ENCODE data around the gene RIC1.
"Not testable (repeated sequence)": the region's sequence is repeated elsewhere in the genome, so short reads cannot be mapped to it uniquely, and the experiment has no call there.

RIC1 gene

DNA sequence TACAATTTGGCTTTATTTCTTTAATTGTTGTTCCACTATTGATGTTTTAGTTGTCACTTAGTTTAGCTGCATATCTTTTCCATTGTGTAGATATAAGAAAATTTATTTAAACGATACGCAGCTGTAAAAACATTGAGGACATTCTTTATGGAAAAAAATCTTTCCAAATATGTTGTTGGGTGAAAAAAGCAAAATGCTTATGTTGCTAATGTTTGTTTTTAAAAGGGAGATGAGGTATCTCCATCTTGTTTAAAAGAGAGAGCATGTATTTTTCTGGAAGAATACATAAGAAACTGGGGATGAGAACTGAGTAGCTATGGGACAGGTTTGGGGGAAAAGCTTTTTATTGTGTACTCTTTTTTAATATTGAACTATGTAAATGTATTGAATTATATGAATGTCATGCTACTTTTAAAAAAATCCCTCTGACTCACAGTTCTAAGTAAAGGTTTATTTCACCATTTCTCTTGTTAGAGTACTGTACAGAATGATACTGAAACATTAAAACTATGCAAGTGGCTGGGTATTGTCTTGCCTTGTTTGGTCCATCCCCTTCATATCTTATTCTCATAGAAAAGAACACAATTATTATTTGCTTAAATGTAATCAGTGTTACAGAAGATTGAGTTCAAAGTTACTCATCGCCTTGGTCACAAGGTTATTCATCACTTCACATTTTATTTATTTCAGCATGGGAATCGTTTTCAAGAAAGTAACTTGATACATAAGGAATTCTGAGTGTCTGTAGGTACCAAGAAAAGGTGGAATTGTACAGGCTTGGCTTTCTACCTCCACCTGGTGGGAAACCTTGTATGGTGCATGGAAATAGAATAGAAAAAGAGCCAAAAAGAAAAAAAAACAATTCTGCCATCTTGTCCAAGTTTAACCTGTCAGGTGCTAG, 85.8 kb downstream of the RIC1 start:
- TF ChIP-seq ZNF274 (IDR thresholded peaks at IDR 0.05; ENCODE audit: low read depth, low read length) = no peak
- no peak overlapping the region for H3K4me3 ChIP-seq (ENCODE audit: low read length)

DNA sequence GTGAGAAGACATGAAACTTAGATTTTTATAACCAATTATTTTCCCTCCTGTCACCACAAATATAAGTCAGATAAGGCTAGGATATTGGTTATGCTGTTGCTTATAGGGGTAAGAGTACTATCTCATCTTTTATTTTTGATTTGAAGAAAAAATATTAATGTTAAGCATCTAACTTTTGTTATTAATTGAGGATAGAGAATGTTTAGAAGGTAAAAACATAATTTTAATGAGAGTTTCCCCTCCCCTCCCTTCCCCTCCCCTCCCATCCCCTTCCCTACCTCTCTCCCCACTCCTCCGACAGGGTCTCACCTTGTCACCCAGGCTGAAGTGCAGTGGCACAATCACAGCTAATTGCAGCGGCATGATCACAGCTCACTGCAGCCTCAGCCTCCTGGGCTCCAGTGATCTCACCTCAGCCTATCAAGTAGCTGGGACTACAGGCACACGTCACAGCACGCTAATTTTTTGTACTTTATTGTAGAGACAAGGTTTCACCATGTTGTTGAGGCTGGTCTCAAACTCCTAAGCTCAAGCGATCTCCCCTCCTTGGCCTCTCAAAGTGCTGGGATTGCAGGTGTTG, 86.7 kb downstream of the RIC1 start:
- no peak overlapping the region for H3K4me3 ChIP-seq (ENCODE audit: low read length)
- TF ChIP-seq ZNF274 (IDR thresholded peaks at IDR 0.05; ENCODE audit: low read depth, low read length) = no peak

DNA sequence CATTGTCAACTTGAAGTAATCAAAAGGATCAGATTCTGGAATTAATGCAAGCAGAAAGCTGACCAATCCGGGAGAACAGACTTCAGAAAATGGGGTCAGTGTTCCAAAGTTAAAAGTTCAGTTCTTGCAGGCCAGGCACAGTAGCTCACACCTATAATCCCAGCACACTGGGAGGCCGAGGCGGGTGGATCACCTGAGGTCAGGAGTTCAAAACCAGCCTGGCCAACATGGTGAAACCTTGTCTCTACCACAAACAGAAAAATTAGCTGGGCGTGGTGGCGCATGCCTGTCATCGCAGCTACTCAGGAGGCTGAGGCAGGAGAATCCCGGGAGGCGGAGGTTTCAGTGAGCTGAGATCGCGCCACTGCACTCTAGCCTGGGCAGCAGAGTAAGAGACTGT, 88.5 kb downstream of the RIC1 start:
- H3K4me3 ChIP-seq (ENCODE audit: low read length) = not testable (repeated sequence)

DNA sequence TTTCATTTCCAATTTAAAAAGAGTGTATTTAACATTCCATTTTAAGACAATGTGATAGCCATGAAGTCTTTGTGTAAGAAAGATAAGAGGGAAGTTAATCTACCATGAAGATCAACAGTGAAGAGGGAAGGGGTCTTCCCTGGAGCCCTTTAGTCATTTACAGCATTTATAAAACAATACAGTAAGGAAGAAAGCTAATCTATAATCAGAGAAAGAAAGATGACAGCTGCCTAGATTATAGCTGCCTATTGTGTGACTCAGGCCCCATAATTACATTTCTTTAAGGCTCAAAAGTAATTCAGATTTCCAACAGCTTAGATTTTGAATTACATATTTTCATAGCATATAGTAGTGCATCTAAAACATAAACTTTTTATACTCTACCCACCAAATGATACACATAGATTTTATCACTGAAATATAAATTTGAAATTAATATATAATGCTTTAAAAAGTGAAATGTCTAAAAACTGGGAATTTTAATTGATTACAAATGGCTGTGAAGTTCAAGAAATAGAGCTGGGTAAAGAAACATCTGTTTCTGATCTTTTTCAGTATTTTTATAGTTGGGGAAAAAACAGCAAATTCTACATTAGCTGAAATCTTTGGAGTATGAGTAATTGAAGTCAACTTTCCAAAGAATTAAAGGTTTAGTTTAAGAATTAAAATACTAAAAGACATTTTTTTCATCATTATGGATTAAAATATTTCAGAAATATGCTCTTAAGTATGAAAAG, 89.6 kb downstream of the RIC1 start:
- TF ChIP-seq ZNF274 (IDR thresholded peaks at IDR 0.05; ENCODE audit: low read depth, low read length) = no peak
- H3K4me3 ChIP-seq (ENCODE audit: low read length) = no peak overlapping the region

DNA sequence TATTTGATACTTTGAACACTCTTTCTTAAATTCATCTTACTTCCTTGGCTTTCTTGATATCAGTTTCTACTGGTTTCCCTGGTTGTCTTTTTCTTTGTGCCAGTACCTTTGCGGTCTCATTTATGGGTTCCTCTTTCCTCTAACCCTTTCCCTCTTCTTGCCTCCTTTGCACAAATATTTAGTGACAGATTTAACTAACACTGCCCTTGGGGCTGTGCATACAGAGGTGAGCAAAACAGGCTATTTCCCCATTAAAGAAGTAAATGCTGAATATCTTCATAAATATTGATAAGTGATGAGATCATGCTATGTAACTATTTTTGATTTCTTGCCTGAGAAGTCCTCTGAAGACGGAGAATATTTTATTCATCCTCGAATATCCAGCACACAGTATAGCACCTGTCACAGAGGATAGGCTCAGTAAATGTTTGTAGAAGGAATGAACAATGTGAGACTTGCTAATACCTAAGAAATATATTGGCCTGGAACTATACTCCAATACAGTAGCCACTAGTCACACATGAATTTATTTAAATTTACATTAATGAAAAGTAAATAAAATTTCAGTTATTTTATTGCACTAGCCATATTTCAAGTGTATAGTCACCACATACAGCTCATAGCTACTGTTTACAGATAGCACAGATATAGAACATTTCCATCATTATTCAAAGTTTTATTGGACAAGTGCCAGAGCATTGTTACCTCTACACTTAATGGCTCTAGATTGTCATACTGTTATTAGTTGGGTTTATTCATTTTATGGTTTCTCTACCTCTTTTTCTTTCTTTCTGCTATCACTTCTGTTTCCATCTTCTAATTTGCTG, 90.4 kb downstream of the RIC1 start:
- no peak overlapping the region for H3K4me3 ChIP-seq (ENCODE audit: low read length)
- TF ChIP-seq ZNF274 (IDR thresholded peaks at IDR 0.05; ENCODE audit: low read depth, low read length) = no peak

DNA sequence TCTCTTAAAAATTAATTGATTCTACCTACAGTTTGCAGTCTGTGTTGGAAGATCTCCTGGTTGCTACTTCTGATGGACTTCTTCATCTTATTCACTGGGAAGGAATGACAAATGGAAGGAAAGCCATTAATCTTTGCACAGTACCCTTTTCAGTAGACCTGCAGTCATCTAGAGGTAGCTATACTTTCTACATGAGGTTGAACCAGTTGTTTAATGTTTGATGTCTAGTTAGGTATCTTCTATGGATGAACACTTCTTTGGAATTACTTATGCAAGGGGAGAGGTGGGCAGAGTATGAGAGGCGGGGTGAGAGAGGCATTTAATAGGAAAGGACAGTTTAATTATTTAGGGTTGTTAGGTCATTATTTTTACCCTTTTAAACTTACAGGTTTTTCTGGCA, 91.2 kb downstream of the RIC1 start:
- no peak for TF ChIP-seq ZNF274 (IDR thresholded peaks at IDR 0.05; ENCODE audit: low read depth, low read length)

DNA sequence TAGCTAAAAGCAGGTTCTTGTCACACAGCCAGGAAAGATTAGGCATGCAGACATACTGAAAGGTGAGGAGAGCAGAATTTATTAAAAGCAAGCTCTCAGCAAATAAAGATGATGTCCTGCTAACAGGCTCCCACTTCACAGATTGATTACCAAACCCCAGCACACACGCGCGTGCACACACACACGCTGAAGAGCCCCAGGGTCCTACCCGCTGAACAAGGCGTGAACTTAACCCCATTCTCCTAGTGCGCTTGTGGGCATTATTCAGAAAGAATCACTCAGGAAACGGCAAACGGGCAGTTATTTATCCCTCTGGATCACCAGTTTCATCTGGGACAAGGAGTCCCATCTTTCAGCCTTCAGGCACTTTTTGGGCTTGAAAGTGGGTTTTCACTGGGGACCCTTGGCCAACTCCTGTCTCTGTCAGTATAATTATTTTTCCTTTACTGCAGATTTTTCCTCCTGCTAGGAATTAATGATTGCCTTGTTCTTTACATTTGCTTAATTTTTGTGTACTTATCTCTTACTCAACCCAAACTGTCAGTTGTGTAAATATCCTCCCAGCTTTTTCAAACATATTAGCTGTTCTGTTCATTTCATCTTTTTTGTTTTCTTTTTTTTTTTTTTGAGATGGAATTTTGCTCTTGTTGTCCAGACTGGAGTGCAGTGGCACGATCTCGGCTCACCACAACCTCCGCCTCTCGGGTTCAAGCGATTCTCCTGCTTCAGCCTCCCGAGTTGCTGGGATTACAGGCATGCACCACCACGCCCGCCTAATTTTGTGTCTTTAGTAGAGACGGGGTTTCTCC, 92.6 kb downstream of the RIC1 start:
- no peak overlapping the region for H3K4me3 ChIP-seq (ENCODE audit: low read length)

More for the DNA sequence above, 91.2 kb downstream of the RIC1 start:
- no peak overlapping the region for H3K4me3 ChIP-seq (ENCODE audit: low read length)

DNA sequence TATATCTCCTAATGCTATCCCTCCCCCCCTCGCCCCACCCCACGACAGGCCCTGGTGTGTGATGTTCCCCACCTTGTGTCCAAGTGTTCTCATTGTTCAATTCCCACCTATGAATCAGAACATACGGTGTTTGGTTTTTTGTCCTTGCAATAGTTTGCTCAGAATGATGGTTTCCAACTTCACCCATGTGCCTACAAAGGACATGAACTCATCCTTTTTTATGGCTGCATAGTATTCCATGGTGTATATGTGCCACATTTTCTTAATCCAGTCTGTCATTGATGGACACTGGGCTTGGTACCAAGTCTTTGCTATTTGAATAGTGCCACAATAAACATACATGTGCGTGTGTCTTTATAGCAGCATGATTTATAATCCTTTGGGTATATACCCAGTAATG, 93.8 kb downstream of the RIC1 start:
- not testable (repeated sequence) for H3K4me3 ChIP-seq (ENCODE audit: low read length)

More for the DNA sequence above, 92.6 kb downstream of the RIC1 start:
- TF ChIP-seq ZNF274 (IDR thresholded peaks at IDR 0.05; ENCODE audit: low read depth, low read length) = no peak

DNA sequence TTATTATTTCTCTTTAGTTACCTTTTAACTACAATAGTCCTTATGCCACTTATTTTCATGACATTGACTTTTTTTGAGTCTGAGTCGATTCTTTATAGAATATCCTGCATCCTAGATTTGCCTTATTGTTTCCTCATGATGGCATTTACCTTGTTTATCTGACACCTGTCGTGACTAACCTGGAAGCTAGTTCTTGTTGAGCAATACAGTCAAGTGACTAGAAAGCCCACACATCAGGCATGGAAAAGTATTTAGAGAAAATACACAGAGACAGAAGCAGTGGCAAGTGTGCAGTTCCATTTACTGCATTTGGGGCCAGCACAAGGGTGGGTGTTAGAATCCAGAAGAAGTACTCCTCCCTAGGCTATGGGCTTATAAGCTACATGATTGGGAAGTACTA, 106.2 kb downstream of the RIC1 start:
- no peak for TF ChIP-seq ZNF274 (IDR thresholded peaks at IDR 0.05; ENCODE audit: low read depth, low read length)
- H3K4me3 ChIP-seq (ENCODE audit: low read length) = no peak overlapping the region

DNA sequence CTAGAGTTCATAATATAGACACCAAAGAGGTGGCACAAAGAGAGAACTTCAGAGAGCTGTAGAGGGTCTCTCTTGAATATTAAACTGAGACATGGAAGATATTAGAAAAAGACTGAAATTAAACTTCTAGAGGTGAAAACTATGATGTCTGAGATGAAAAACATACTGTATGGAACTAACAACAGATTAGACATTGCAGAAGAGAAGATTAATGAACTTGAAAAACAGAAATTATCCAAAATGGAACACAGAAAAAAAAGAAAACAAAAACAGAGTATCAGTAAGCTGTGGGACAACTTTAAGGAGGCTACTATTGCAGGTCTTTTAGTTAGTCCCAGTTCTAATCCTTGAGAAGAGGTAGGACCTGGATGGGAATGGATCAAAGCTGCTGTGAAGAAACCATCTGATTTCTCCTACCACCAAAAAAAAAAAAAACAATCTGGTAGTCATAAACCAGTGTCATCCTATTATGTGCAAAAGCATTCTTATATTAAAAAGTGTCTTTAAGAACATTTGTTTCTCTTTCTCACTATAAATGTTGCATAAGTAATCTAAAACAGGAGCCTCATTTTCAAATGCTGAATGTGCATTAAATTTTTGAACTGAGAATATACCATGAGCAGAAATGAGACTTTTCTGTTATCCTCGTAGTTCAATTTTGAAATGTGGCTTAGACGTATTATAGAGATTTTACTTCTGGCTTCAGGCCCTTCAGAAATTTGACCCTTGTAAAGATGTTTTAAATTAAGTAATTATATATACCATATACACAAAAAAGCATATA, 107.8 kb downstream of the RIC1 start:
- H3K4me3 ChIP-seq (ENCODE audit: low read length) = no peak overlapping the region
- no peak for TF ChIP-seq ZNF274 (IDR thresholded peaks at IDR 0.05; ENCODE audit: low read depth, low read length)

DNA sequence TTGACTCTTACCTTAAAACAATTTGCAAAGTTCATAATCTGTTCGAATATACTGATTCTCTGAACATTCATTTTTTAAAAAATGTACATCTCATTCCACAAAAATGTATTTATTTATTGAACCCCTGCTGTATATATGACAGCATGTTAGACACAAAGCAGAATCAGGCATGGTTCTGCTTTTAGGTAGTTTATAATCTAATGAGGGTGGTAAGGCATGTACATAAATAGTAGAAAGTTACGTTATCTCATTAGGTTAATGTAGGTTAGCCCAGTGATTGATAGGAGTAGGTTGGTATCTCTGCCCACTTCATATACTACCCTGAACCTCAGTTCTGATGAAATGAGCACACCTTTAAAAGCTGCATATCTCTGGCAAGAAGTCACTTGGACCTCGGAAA, 114.2 kb downstream of the RIC1 start:
- H3K4me3 ChIP-seq (ENCODE audit: low read length) = no peak overlapping the region
- no peak for TF ChIP-seq ZNF274 (IDR thresholded peaks at IDR 0.05; ENCODE audit: low read depth, low read length)

DNA sequence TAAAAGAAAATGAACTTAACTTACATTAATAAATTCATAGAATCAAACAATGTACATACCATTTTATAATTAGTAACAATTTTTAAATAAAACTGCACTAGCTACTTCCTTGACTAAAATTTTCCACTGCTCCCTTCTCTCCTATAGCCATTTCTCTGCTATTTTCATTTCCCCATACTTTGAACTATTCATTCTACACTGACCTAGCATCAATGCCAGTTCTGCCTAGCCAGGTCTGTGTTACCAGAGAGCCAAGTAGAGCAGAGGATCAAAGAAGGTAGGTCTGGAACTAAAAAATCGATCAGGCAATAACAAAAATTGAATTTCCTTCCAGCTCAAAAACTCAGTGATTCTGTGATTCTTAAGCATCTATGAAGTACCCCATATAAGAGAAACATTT, 119.5 kb downstream of the RIC1 start:
- no peak overlapping the region for H3K4me3 ChIP-seq (ENCODE audit: low read length)
- TF ChIP-seq ZNF274 (IDR thresholded peaks at IDR 0.05; ENCODE audit: low read depth, low read length) = no peak

DNA sequence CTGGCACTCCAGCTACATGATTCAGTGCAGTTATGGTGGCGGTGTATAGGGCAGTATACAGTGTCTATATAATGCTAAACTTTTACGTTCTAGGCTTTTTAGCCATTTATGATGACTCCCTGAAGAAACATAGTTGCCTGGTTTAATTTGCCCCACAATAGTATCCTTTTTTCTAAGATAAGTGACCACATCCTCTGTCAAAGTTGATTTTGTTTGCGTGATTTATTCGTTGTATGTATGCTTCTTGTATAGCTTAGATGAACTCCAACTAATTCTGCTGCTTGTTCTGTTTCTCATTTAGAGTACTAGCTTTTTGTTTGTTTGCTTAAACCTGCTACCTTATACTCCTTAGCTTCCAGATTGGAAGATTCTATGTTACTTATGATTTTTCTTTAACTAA, 120.4 kb downstream of the RIC1 start:
- no peak for TF ChIP-seq ZNF274 (IDR thresholded peaks at IDR 0.05; ENCODE audit: low read depth, low read length)
- H3K4me3 ChIP-seq (ENCODE audit: low read length) = no peak overlapping the region
